ENCODE data around the gene VWA3A. TPM values are rescaled to one million over a fixed set of nuclear protein-coding genes. Genes with fewer than 3 reads are reported as not detected.
"Not testable (repeated sequence)": the region's sequence is repeated elsewhere in the genome, so short reads cannot be mapped to it uniquely, and the experiment has no call there.

VWA3A gene, protein sequence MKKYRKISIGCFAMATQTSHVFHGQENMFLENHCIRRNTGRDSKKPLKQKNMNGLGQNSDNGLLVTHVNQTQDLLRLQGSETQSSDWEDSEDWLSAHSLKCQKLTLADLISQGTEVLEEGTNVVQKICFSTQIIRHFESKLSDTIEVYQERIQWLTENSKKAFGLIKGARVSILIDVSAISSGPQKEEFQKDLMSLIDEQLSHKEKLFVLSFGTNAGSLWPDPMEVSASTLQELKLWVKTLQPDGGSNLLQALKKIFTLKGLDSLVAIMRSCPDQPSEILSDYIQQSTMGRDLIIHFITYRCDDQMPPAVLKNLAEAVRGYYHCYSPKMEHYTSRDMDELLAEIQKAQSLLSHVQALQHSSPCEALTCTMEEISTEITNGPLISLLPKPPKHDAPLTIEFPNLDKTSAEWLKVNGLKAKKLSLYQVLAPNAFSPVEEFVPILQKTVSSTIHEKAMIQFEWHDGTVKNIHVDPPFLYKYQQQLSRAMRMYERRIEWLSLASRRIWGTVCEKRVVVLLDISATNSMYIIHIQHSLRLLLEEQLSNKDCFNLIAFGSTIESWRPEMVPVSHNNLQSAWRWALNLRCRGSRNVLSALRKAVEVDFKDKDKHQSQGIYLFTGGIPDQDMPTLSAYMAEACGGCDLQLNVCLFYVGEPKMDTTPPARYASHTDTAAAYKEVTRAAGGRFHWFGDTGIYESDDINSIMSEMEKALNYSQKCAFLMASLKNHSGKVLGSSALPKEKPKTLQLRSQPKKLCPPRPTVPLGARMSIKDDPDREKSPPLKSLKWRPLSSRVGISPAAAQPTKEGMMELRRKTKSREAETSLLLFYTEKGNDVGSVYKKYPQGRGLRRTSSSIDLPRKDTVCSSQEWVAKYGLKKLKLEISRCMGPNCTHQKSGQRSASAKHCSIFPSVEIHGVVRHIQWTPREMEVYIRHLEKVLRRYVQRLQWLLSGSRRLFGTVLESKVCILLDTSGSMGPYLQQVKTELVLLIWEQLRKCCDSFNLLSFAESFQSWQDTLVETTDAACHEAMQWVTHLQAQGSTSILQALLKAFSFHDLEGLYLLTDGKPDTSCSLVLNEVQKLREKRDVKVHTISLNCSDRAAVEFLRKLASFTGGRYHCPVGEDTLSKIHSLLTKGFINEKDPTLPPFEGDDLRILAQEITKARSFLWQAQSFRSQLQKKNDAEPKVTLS
- 0.10 and 0.24 TPM in 2 replicates for total RNA-seq

DNA sequence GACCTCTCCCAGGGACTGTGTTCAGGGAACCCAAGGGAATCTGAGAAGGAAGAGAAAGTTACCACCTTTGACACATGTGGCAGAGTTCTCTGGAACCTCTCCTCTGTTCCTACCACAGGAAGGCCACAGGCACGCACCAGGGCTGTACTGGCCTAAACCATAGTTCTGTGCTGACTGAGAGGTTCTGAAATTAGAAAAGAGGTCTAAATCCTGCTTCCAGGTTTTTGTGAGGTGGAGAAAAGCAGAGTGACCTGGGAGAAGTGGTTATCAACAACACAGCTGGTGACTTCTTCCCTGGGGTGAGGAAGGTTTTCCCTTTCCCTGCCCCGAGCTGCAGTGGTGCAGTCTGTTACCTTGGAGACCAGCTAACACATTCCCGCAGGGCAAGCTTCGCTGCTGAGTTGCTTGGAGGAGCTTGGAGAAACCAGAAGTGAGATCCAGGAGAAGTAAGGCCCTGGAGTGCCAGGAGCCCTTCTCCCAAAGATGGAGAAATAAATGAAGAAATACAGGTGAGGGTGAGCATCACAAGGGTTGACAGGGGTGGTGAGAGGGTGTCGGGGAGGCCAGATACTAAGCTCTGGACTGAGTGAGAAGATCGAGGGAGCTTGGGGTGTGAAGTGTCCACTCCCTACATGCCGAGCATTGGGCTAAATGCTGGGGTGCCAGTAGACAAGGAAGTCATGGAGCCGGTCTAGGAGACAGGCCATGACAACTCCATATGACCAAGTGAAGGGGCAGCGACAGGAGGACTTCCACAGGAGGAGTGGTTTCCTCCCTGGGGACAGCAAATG is at the start of gene VWA3A:
TSS of gene VWA3A (plus strand) at position 399 of the 791 bp plus-strand sequence. CDS start at position 496, 97 bp downstream.
- H3K27me3 Mint-ChIP-seq (ENCODE audit: insufficient read depth): peaks cover 9% of the 10 kb centered on the region
- no peaks in the 10 kb centered on the region for H3K9me3 Mint-ChIP-seq
- intact Hi-C loops (cut with micrococcal nuclease): no loop called here
- no peak for DNase-seq (ENCODE audit: low spot score)
- H3K36me3 Mint-ChIP-seq (ENCODE audit: low read depth): peaks cover 3% of the 10 kb centered on the region
- H3K4me1 Mint-ChIP-seq (ENCODE audit: low read depth): no peaks in the 10 kb centered on the region
- H3K27ac Mint-ChIP-seq: peak within 1 kb of the TSS; percentile 19
- no peak within 1 kb of the TSS for H3K4me3 Mint-ChIP-seq

DNA sequence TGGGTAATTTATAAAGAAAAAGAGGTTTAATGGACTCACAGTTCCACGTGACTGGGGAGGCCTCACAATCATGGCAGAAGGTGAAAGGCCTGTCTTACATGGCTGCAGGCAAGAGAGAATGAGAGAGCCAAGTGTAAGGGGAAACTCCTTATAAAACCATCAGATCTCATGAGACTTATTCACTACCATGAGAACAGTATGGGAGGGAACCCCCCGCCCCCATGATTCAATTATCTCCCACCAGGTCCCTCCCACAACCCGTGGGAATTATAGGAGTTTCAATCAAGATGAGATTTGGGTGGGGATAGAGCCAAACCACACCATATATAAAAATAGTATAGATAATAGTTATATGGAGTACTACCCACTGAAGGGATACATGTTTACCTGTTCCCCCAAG is 48.5 kb upstream of the VWA3A start:
- intact Hi-C loops (cut with micrococcal nuclease); H3K36me3 Mint-ChIP-seq (ENCODE audit: low read depth); H3K27me3 Mint-ChIP-seq (ENCODE audit: insufficient read depth); H3K4me3 Mint-ChIP-seq; H3K27ac Mint-ChIP-seq; H3K9me3 Mint-ChIP-seq; H3K4me1 Mint-ChIP-seq (ENCODE audit: low read depth); DNase-seq (ENCODE audit: low spot score): not testable (repeated sequence)

DNA sequence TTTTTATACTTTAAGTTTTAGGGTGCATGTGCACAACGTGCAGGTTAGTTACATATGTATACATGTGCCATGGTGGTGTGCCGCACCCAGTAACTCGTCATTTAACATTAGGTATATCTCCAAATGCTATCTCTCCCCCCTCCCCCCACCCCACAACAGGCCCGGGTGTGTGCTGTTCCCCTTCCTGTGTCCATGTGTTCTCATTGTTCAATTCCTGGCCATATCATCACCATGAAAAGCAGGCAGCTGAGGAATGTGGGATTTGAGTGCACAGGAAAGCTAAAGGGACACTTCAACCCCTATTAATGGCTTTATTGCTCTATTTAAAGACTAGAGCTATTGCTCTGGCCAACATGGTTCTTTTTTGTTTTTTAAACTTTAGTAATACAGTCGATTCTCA is 46.5 kb upstream of the VWA3A start:
- H3K4me3 Mint-ChIP-seq; H3K9me3 Mint-ChIP-seq; H3K36me3 Mint-ChIP-seq (ENCODE audit: low read depth); H3K27me3 Mint-ChIP-seq (ENCODE audit: insufficient read depth); intact Hi-C loops (cut with micrococcal nuclease); DNase-seq (ENCODE audit: low spot score); H3K4me1 Mint-ChIP-seq (ENCODE audit: low read depth); H3K27ac Mint-ChIP-seq: not testable (repeated sequence)

DNA sequence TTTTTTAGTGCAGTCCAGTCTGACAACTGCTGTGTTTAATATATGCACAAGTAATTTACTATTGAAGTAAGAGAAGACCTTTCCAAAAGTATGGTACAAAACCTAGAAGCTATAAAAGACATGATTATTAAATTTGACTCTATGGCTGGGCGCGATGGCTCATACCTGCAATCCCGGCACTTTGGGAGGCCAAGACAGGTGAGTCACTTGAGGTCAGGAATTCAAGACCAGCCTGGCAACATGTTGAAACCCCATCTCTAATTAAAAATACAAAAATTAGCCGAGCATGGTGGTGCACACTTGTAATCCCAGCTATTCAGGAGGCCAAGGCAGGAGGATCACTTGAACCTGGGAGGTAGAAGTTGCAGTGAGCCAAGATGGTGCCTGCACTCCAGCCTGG is 41.4 kb upstream of the VWA3A start:
- Mint-ChIP-seq H3K27ac (no peak overlapping the region), H3K4me3 (no peak overlapping the region)

DNA sequence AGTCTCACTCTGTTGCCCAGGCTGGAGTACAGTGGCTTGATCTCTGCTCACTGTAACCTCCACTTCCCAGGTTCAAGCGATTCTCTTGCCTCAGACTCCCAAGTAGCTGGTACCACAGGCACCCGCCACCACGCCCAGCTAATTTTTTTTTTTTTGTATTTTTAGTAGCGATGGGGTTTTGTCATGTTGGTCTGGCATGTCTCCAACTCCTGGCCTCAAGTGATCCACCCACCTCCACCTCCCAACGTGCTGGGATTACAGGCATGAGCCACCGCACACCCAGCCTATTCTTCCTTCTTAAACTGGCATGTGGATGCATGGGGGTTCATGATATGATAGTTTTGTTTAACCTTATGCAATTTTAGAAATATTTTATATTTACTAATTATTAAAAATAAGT is 39.4 kb upstream of the VWA3A start:
- H3K27me3 Mint-ChIP-seq (ENCODE audit: insufficient read depth): peaks cover 1% of the 10 kb centered on the region
- H3K4me3 Mint-ChIP-seq: no peak overlapping the region
- no peak for DNase-seq (ENCODE audit: low spot score)
- no peaks in the 10 kb centered on the region for H3K9me3 Mint-ChIP-seq
- intact Hi-C loops (cut with micrococcal nuclease): no loop called here
- peaks cover 29% of the 10 kb centered on the region for H3K4me1 Mint-ChIP-seq (ENCODE audit: low read depth)
- H3K27ac Mint-ChIP-seq: no peak overlapping the region
- H3K36me3 Mint-ChIP-seq (ENCODE audit: low read depth): peaks cover 15% of the 10 kb centered on the region

More for the DNA sequence above, 41.4 kb upstream of the VWA3A start:
- H3K4me1 Mint-ChIP-seq (ENCODE audit: low read depth): peaks cover 28% of the 10 kb centered on the region
- peaks cover 4% of the 10 kb centered on the region for H3K36me3 Mint-ChIP-seq (ENCODE audit: low read depth)
- no peak for DNase-seq (ENCODE audit: low spot score)
- intact Hi-C loops (cut with micrococcal nuclease): no loop called here
- H3K9me3 Mint-ChIP-seq: no peaks in the 10 kb centered on the region
- H3K27me3 Mint-ChIP-seq (ENCODE audit: insufficient read depth): peaks cover 1% of the 10 kb centered on the region

DNA sequence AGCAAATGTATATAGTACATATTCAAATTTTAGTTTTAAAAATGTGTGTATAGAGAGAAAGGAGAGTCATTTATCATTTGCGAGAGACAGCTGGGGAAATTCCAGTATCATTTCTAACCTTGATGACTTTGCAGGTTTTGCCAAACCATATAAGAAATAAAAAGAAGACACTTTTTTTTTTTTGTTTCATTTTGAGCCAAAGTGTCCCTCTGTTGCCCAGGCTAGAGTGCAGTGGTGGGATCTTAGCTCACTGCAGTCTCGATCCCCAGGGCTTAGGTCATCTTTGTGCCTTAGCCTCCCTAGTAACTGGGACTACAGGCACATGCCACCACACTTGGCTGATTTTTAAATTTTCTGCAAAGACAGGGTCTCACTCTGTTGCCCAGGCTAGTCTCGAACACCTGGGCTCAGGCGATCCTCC is 38.4 kb upstream of the VWA3A start:
- DNase-seq (ENCODE audit: low spot score): no peak
- intact Hi-C loops (cut with micrococcal nuclease): no loop called here
- H3K27me3 Mint-ChIP-seq (ENCODE audit: insufficient read depth): peaks cover 1% of the 10 kb centered on the region
- peaks cover 6% of the 10 kb centered on the region for H3K9me3 Mint-ChIP-seq
- peaks cover 35% of the 10 kb centered on the region for H3K4me1 Mint-ChIP-seq (ENCODE audit: low read depth)
- no peak overlapping the region for H3K4me3 Mint-ChIP-seq
- H3K36me3 Mint-ChIP-seq (ENCODE audit: low read depth): peaks cover 21% of the 10 kb centered on the region
- peak overlapping the region; percentile 61 for H3K27ac Mint-ChIP-seq

DNA sequence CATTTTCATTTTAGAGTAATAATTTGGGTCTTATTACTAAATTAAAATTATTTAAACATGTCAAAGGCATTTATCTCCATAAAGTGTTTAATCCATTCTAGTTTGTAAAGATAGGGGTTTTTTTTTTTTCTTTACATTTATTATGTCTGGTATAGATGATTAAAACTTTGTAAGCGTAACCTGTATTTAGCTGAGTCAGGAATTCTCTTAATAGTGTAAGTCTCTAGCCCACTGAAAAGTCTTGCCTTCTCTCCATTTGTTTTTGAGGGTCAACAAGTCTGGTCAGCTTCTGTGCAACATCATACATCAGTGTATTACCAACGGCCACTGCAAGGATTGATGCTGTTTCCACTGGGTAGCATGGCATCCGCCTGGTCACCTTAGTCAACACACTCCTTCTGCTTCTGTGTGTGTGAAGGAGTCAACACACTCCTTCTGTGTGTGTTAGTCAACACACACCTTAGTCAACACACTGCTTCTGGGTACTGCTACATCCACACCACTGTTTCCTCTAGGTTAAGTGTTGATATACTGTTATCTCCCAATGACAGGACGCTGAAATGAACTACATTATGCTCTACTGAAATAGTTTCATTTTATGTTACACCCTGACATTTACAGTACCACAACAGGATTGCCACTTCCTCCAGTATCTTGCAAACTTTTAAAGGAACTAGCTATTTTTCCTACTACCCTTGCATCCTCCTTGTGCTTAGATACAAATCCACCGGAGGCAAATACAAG is 37.3 kb upstream of the VWA3A start:
- DNase-seq (ENCODE audit: low spot score): no peak
- Mint-ChIP-seq H3K9me3 (peaks cover 6% of the 10 kb centered on the region), H3K27me3 (ENCODE audit: insufficient read depth) (peaks cover 1% of the 10 kb centered on the region), H3K27ac (peak overlapping the region; percentile 70), H3K36me3 (ENCODE audit: low read depth) (peaks cover 21% of the 10 kb centered on the region), H3K4me1 (ENCODE audit: low read depth) (peaks cover 41% of the 10 kb centered on the region), H3K4me3 (peak overlapping the region; percentile 37)
- intact Hi-C loops (cut with micrococcal nuclease): no loop called here

DNA sequence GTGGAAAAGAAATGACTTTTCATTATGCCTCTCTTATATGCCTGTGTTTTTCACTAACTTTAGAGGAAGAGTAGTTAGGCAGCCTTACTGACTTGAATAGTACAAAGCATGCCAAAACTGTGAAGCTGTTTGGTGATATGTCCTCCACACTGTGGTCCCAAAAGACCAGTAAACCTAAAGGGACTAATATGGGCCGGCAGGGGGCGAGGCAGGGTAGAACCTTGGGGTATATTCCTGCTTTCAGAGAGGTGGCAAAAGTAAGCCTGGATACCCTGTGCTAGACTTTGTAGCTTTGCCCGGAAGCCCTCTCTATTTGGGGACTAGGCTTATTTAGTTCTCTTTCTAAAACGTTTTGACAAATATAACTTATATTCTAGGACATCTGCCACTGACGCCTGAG is 36.5 kb upstream of the VWA3A start:
- intact Hi-C loops (cut with micrococcal nuclease): no loop called here
- H3K4me1 Mint-ChIP-seq (ENCODE audit: low read depth): peaks cover 41% of the 10 kb centered on the region
- no peak for DNase-seq (ENCODE audit: low spot score)
- H3K27me3 Mint-ChIP-seq (ENCODE audit: insufficient read depth): peaks cover 1% of the 10 kb centered on the region
- H3K4me3 Mint-ChIP-seq: peak overlapping the region; percentile 37
- peaks cover 6% of the 10 kb centered on the region for H3K9me3 Mint-ChIP-seq
- H3K36me3 Mint-ChIP-seq (ENCODE audit: low read depth): peaks cover 21% of the 10 kb centered on the region
- peak overlapping the region; percentile 70 for H3K27ac Mint-ChIP-seq

DNA sequence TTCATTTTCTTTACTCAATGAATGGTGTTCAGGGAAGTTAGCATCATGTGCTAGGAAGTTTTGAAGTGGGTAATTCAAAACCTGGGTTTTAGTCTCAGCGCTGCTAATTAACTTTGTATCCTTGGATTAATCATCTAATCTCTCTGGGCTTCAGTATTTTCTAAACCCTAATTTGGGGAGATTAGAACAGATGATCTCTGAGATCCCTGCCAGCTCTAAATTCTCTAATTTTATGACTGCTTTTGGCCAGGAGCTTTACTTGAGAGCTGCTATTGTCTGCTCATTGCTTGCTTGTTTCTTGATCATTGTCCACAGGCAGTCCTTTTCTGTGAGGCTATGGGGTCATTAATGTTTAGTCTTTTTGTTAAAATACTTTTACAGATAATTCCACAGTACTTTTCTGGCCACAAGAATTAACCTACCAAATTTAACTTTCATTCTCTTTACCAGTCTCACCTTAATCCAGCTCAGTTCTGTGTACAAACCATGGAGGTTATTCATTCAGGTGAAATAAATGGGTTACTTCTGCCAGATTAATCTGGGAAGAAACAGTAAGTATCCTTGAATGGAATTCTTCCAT is 28.4 kb upstream of the VWA3A start:
- no peaks in the 10 kb centered on the region for H3K27me3 Mint-ChIP-seq (ENCODE audit: insufficient read depth)
- H3K4me3 Mint-ChIP-seq: no peak overlapping the region
- H3K9me3 Mint-ChIP-seq: no peaks in the 10 kb centered on the region
- peaks cover 5% of the 10 kb centered on the region for H3K36me3 Mint-ChIP-seq (ENCODE audit: low read depth)
- H3K4me1 Mint-ChIP-seq (ENCODE audit: low read depth): peaks cover 6% of the 10 kb centered on the region
- intact Hi-C loops (cut with micrococcal nuclease): no loop called here
- DNase-seq (ENCODE audit: low spot score): no peak
- H3K27ac Mint-ChIP-seq: no peak overlapping the region

DNA sequence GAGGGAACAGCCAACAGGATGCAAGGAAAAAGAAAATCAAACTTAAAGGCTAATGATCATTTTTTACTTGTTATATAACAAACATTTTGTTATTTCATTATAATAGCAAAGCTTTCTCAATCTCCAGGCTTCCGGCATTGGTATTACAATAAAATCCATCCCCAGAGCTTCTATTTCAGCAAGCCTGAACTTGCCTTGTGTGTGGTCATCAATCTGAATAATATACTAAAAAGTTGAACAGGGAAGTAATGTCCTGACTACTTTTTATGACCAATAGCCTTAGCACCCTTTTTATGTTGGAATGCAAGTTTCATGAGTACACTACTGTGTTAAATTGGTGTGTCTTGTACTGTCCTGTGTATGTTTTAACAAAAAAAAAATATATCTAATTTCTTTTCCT is 27.1 kb upstream of the VWA3A start:
- Mint-ChIP-seq H3K4me3 (no peak overlapping the region), H3K4me1 (ENCODE audit: low read depth) (no peaks in the 10 kb centered on the region), H3K36me3 (ENCODE audit: low read depth) (peaks cover 5% of the 10 kb centered on the region), H3K27ac (no peak overlapping the region), H3K9me3 (no peaks in the 10 kb centered on the region), H3K27me3 (ENCODE audit: insufficient read depth) (no peaks in the 10 kb centered on the region)
- intact Hi-C loops (cut with micrococcal nuclease): no loop called here
- DNase-seq (ENCODE audit: low spot score): no peak

DNA sequence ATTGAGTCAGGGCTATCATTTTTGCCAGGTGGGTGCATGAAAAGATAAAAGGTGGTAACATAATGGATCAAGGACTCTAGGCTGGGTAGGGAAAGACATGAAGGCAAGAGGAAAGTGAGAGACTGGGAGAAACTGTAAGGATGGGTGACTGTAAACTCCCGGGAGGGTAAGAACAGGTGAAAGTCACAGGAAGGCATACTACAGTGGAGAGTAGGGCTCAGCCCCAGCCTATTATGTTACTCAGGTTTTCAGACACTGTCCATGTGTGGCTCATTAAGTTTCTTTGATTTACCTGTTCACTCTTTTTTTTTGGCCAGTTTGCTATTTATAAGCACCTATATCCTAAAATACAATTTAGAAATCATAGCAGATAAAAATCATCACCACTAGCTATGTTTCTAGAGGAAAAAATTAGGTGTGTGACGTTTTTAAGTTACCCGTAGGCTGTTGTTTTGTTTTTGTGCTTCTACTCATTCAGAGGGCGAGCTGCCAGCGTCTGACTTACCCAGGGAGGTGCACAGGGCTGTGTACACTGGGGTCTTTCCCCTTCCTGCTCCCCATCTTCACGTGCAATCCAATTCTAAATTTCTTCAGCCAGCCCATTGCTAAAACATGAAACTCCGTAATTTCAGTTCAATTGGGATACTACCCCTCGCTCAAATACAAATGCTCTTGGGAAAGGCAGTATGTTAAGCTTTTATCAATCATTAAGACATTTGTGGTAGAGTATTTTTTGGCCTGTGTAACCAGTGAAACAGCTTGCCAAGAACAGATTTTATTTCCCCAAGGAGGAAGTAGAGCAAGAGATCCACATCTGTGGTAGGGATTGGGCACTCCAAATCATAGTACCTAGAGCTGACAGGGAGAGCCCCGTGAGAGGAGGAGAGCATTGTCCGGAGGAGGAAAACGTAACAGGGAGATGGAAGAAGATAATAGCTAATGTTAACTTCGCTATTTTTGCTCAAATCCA is 21.7 kb upstream of the VWA3A start:
- H3K4me3 Mint-ChIP-seq: no peak overlapping the region
- intact Hi-C loops (cut with micrococcal nuclease): no loop called here
- no peaks in the 10 kb centered on the region for H3K9me3 Mint-ChIP-seq
- H3K27ac Mint-ChIP-seq: no peak overlapping the region
- H3K36me3 Mint-ChIP-seq (ENCODE audit: low read depth): peaks cover 5% of the 10 kb centered on the region
- DNase-seq (ENCODE audit: low spot score): no peak
- no peaks in the 10 kb centered on the region for H3K27me3 Mint-ChIP-seq (ENCODE audit: insufficient read depth)
- no peaks in the 10 kb centered on the region for H3K4me1 Mint-ChIP-seq (ENCODE audit: low read depth)

Data from activated T-helper 1 cell treated with anti-CD3 and anti-CD28 coated beads, Interleukin-12 subunit alpha, Interleukin-12 subunit beta, Interleukin-2, Interleukin-4 antibody, amounts not matched to agents 30 ng/mL and 10 ng/mL and 1 ng/mL, durations not matched to agents 14 hours and 24 hours and 36 hours (primary cell).